Thymus (tissue), 11 donors: ENCODE measurements around the gene COG5. TPM values are rescaled to one million over a fixed set of nuclear protein-coding genes. Genes with fewer than 3 reads are reported as not detected.

Source experiments
- DNase-seq, 9 donors: peaks; one replicate each; pipeline ENCODE4 v3.0.0-alpha.2; 2013; ENCODE audit warnings: low spot score in 9 of 9, low read depth in 6 of 9, missing footprints in 1 of 9
- H3K27ac ChIP-seq, 2 donors: one replicate each; pipeline ENCODE4 v1.5.1; 2013; ENCODE audit warnings: control low read depth in 1 of 2, low read depth in 1 of 2, low read length in 1 of 2, mild to moderate bottlenecking in 1 of 2, moderate library complexity in 1 of 2
- H3K27me3 ChIP-seq, 2 donors: one replicate each; pipeline ENCODE4 v1.5.1; 2013; ENCODE audit warnings: low read length in 1 of 2; ENCODE audit not compliant: control insufficient read depth in 2 of 2, insufficient read depth in 1 of 2
- H3K36me3 ChIP-seq, 2 donors: one replicate each; pipeline ENCODE4 v1.5.1; 2013; ENCODE audit warnings: low read length in 1 of 2, mild to moderate bottlenecking in 1 of 2, moderate library complexity in 1 of 2; ENCODE audit not compliant: control insufficient read depth in 2 of 2, insufficient read depth in 2 of 2
- H3K4me1 ChIP-seq, 2 donors: one replicate each; pipeline ENCODE4 v1.5.1; 2013; ENCODE audit warnings: low read length in 2 of 2; ENCODE audit not compliant: control insufficient read depth in 2 of 2, insufficient read depth in 2 of 2
- H3K4me3 ChIP-seq, 2 donors: one replicate each; pipeline ENCODE4 v1.5.1; 2013; ENCODE audit warnings: low read length in 2 of 2, control low read depth in 1 of 2, mild to moderate bottlenecking in 1 of 2
- H3K9me3 ChIP-seq, 2 donors: one replicate each; pipeline ENCODE4 v1.5.1; 2013; ENCODE audit warnings: low read length in 1 of 2, mild to moderate bottlenecking in 1 of 2; ENCODE audit not compliant: control insufficient read depth in 2 of 2, insufficient read depth in 1 of 2
- whole genome bisulfite sequencing: extraction: QIAGEN DNeasy Blood & Tissue Kit; methylation state at CpG from one replicate; pipeline ENCODE4 v1.1.7; 2013; 5-methylcytosine and 5-hydroxymethylcytosine counted together
- polyA plus RNA-seq: library from polyadenylated mRNA; stranded (reverse); fragments of 200-250 nt; gene quantifications from one replicate; pipeline ENCODE4 v1.2.3, GENCODE V29; 2013
- total RNA-seq: library from RNA; stranded (reverse); fragments of 120-200 nt; gene quantifications from one replicate; pipeline ENCODE4 v1.2.4, GENCODE V29; 2013
- donor health status: healthy.

Gene COG5
- total and polyA plus RNA-seq, 2 donors, result 8.7 to 25.2 TPM

GRCh38 chr7:107338080-107338479 lies 225.6 kb downstream of the COG5 start:
- H3K27me3 ChIP-seq, result no peaks in the 10 kb centered on the region
- DNase-seq, result no peak
- WGBS, result 99% methylated on average over 1 of the region's 1 CpG

GRCh38 chr7:107332488-107333269 lies 231.0 kb downstream of the COG5 start:
- no peaks in the 10 kb centered on the region for H3K27me3 ChIP-seq
- H3K9me3 ChIP-seq, result no peaks in the 10 kb centered on the region
- H3K36me3 ChIP-seq, result no peaks in the 10 kb centered on the region
- DNase-seq, result peak in 8 of 9 donors; percentile 4 to 63 (median 22)
- H3K4me1 ChIP-seq, result peaks cover 3% of the 10 kb centered on the region in 2 donors
- H3K27ac ChIP-seq, result no peak overlapping the region
- 5% methylated on average over 4 of the region's 4 CpGs for WGBS
- H3K4me3 ChIP-seq, result no peak overlapping the region

More at GRCh38 chr7:107338080-107338479, 225.6 kb downstream of the COG5 start:
- no peak overlapping the region for H3K4me3 ChIP-seq
- no peaks in the 10 kb centered on the region for H3K36me3 ChIP-seq
- H3K4me1 ChIP-seq, result no peaks in the 10 kb centered on the region
- no peak overlapping the region for H3K27ac ChIP-seq
- no peaks in the 10 kb centered on the region for H3K9me3 ChIP-seq

GRCh38 chr7:107330478-107330877 lies 233.2 kb downstream of the COG5 start:
- H3K36me3 ChIP-seq, result no peaks in the 10 kb centered on the region
- DNase-seq, result no peak
- no peak overlapping the region for H3K4me3 ChIP-seq

GRCh38 chr7:107327986-107328569 lies 235.6 kb downstream of the COG5 start:
- peaks cover 3% of the 10 kb centered on the region in 2 donors for H3K4me1 ChIP-seq
- H3K4me3 ChIP-seq, result no peak overlapping the region
- no peak for DNase-seq
- no peaks in the 10 kb centered on the region for H3K9me3 ChIP-seq
- no peak overlapping the region for H3K27ac ChIP-seq
- no peaks in the 10 kb centered on the region for H3K27me3 ChIP-seq
- no peaks in the 10 kb centered on the region for H3K36me3 ChIP-seq

More at GRCh38 chr7:107330478-107330877, 233.2 kb downstream of the COG5 start:
- H3K27ac ChIP-seq, result no peak overlapping the region
- no peaks in the 10 kb centered on the region for H3K9me3 ChIP-seq
- H3K4me1 ChIP-seq, result peaks cover 3% of the 10 kb centered on the region in 2 donors
- H3K27me3 ChIP-seq, result no peaks in the 10 kb centered on the region

- Histone ChIP-seq H3K36me3 (no peaks in the 10 kb centered on the region), H3K4me1 (no peaks in the 10 kb centered on the region), H3K27ac (no peak overlapping the region), H3K27me3 (no peaks in the 10 kb centered on the region), H3K9me3 (no peaks in the 10 kb centered on the region), H3K4me3 (no peak overlapping the region)
- DNase-seq, result no peak
- WGBS, result 98% methylated on average over 3 of the region's 3 CpGs
These were observed 237.7 kb downstream of the COG5 start for GRCh38 chr7:107326061-107326460.

- Histone ChIP-seq H3K9me3 (no peaks in the 10 kb centered on the region), H3K4me3 (no peak overlapping the region), H3K27ac (no peak overlapping the region), H3K27me3 (no peaks in the 10 kb centered on the region), H3K4me1 (no peaks in the 10 kb centered on the region), H3K36me3 (no peaks in the 10 kb centered on the region)
- WGBS, result 96% methylated on average over 1 of the region's 1 CpG
- no peak for DNase-seq
These were observed 241.7 kb downstream of the COG5 start for GRCh38 chr7:107322015-107322414.

- DNase-seq, result no peak
- H3K27me3 ChIP-seq, result no peaks in the 10 kb centered on the region
- H3K27ac ChIP-seq, result no peak overlapping the region
- WGBS, result 96% methylated on average over 1 of the region's 1 CpG
- H3K9me3 ChIP-seq, result no peaks in the 10 kb centered on the region
- no peaks in the 10 kb centered on the region for H3K36me3 ChIP-seq
- H3K4me3 ChIP-seq, result no peak overlapping the region
- H3K4me1 ChIP-seq, result no peaks in the 10 kb centered on the region
These were observed 242.1 kb downstream of the COG5 start for GRCh38 chr7:107321611-107322010.

- H3K4me1 ChIP-seq, result no peaks in the 10 kb centered on the region
- H3K36me3 ChIP-seq, result no peaks in the 10 kb centered on the region
- no peak overlapping the region for H3K4me3 ChIP-seq
- DNase-seq, result no peak
- WGBS, result 100% methylated on average over 2 of the region's 2 CpGs
- H3K27me3 ChIP-seq, result no peaks in the 10 kb centered on the region
- H3K27ac ChIP-seq, result no peak overlapping the region
- no peaks in the 10 kb centered on the region for H3K9me3 ChIP-seq
These were observed 243.9 kb downstream of the COG5 start for GRCh38 chr7:107319724-107320228.

- WGBS, result 99% methylated on average over 3 of the region's 3 CpGs
- DNase-seq, result no peak
- Histone ChIP-seq H3K4me1 (no peaks in the 10 kb centered on the region), H3K27me3 (no peaks in the 10 kb centered on the region), H3K9me3 (no peaks in the 10 kb centered on the region), H3K36me3 (no peaks in the 10 kb centered on the region), H3K27ac (no peak overlapping the region), H3K4me3 (no peak overlapping the region)
These were observed 245.1 kb downstream of the COG5 start for GRCh38 chr7:107318523-107319160.
